ENCODE data around the gene HMGCS2.

The HMGCS2 gene

DNA sequence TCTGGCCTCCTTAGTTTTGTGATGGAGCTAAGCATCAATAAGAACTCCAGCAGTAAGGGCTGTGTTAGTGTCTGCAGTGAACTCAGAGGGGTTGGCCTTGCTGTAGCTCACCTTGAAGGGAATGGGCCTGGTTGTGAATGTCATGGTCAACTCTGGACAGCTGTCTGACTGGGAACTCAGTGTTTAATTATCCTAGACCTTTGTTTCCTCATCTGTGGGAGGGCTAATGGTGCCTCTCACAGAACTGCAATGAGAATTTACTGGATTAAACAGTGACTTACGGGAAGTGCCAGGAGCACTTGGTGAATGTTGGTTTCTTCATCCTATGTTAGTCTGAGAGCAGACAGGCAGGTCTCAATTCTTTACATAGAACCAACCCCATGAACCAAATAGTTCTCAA is 23.7 kb downstream of the HMGCS2 start (continued):
- TF ChIP-seq, protein P1, sequence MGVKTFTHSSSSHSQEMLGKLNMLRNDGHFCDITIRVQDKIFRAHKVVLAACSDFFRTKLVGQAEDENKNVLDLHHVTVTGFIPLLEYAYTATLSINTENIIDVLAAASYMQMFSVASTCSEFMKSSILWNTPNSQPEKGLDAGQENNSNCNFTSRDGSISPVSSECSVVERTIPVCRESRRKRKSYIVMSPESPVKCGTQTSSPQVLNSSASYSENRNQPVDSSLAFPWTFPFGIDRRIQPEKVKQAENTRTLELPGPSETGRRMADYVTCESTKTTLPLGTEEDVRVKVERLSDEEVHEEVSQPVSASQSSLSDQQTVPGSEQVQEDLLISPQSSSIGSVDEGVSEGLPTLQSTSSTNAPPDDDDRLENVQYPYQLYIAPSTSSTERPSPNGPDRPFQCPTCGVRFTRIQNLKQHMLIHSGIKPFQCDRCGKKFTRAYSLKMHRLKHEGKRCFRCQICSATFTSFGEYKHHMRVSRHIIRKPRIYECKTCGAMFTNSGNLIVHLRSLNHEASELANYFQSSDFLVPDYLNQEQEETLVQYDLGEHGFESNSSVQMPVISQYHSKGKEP (tag by site-specific recombination; IDR thresholded peaks at IDR 0.05): no peak
- TF ChIP-seq ZNF16 (tag by site-specific recombination; IDR thresholded peaks at IDR 0.05; ENCODE audit: low read depth) (no peak), ZNF138 (tag by site-specific recombination; IDR thresholded peaks at IDR 0.05; ENCODE audit: borderline replicate concordance) (no peak)

DNA sequence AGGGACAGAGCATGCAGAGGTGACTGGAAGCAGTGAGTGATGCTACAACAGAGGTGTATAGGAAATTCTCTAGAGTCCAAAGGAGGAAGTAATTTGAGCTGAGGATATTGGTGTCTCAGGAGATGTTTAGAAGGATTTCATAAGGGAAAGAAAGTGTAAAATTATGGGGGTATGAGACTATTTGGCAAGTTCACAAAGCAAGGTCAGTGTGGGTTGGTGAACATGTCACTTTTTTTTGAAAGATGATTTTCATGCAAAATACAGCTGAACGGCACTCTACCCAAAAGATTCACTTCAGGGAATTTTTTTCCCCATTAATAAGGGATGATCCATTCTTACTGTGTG is 24.1 kb downstream of the HMGCS2 start:
- POLR2A ChIA-PET: interaction anchor here (1.1 to 2.1 kb wide), 2 partner anchors 33 to 35 kb away, joined by 3 to 6 read pairs; partner anchors contain the start of gene PHGDH
- TF ChIP-seq ZBTB1 (tag by site-specific recombination; IDR thresholded peaks at IDR 0.05): no peak
- TF ChIP-seq OVOL3 (tag by site-specific recombination; IDR thresholded peaks at IDR 0.05): no peak
- TF ChIP-seq ZNF394 (tag by site-specific recombination; IDR thresholded peaks at IDR 0.05; ENCODE audit: borderline replicate concordance): no peak
- TF ChIP-seq HOXA7 (CRISPR knock-in tag; IDR thresholded peaks at IDR 0.05; ENCODE audit: borderline replicate concordance): no peak
- TF ChIP-seq, protein P2, sequence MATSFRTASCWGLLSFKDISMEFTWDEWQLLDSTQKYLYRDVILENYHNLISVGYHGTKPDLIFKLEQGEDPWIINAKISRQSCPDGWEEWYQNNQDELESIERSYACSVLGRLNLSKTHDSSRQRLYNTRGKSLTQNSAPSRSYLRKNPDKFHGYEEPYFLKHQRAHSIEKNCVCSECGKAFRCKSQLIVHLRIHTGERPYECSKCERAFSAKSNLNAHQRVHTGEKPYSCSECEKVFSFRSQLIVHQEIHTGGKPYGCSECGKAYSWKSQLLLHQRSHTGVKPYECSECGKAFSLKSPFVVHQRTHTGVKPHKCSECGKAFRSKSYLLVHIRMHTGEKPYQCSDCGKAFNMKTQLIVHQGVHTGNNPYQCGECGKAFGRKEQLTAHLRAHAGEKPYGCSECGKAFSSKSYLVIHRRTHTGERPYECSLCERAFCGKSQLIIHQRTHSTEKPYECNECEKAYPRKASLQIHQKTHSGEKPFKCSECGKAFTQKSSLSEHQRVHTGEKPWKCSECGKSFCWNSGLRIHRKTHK (tag by site-specific recombination; IDR thresholded peaks at IDR 0.05): no peak
- peaks cover 0 to 44% of the 10 kb centered on the region in 2 experiments; a peak in 2 of 3 replicates for H3K36me3 ChIP-seq (ENCODE audit: control insufficient read depth in 2 of 2, insufficient read depth in 1 of 2, low read length in 2 of 2)

DNA sequence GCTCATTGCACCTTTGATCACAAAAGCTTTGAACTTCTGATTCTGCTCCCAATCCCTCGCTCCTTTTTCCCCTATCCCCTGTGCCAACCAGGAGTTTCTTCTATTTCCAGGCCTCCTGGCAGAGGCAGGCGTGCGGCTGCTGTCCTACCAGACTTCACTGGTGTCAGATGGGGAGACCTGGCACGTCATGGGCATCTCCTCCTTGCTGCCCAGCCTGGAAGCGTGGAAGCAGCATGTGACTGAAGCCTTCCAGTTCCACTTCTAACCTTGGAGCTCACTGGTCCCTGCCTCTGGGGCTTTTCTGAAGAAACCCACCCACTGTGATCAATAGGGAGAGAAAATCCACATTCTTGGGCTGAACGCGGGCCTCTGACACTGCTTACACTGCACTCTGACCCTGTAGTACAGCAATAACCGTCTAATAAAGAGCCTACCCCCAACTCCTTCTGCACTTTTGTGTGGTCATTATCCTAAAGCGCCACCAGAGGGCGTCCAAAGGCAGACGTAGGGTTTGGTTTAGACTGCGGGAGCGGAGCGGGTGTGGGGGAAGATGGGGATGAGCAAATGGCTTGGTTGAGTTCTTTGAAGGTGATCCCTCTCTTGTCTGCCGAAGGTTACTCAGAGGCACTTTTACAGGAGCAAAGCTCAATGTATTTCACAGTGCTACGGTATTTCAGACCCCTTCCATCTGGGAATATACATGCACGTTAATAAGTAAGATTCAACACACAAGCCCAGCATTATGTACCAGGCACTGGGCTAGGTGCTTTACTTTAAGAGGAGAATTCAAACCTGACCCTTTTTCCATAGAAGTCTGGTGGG is 24.7 kb downstream of the HMGCS2 start:
- ChIA-PET POLR2A (interaction anchor here (0.6 to 2.1 kb wide), 4 partner anchors 11 to 36 kb away, joined by 3 to 6 read pairs (median 4); partner anchors contain the start of gene PHGDH), CTCF (interaction anchor here (0.6 to 2.8 kb wide), 36 partner anchors 8 to 371 kb away, joined by 3 to 22 read pairs (median 4); partner anchors contain the start of gene HMGCS2)
- no peak overlapping the region for H3K4me3 ChIP-seq (ENCODE audit: low read depth, low read length)
- H3K9me3 ChIP-seq (ENCODE audit: control insufficient read depth, insufficient read depth, low read depth, low read length): no peaks in the 10 kb centered on the region
- H3K4me1 ChIP-seq (ENCODE audit: control insufficient read depth, insufficient read depth, low read length): no peaks in the 10 kb centered on the region
- peaks cover 0 to 50% of the 10 kb centered on the region in 2 experiments; a peak in 2 of 3 replicates for H3K36me3 ChIP-seq (ENCODE audit: control insufficient read depth in 2 of 2, insufficient read depth in 1 of 2, low read length in 2 of 2)
- no peak overlapping the region for H3K27ac ChIP-seq (ENCODE audit: extremely low read depth, low read depth, low read length)
- TF ChIP-seq, protein P3, sequence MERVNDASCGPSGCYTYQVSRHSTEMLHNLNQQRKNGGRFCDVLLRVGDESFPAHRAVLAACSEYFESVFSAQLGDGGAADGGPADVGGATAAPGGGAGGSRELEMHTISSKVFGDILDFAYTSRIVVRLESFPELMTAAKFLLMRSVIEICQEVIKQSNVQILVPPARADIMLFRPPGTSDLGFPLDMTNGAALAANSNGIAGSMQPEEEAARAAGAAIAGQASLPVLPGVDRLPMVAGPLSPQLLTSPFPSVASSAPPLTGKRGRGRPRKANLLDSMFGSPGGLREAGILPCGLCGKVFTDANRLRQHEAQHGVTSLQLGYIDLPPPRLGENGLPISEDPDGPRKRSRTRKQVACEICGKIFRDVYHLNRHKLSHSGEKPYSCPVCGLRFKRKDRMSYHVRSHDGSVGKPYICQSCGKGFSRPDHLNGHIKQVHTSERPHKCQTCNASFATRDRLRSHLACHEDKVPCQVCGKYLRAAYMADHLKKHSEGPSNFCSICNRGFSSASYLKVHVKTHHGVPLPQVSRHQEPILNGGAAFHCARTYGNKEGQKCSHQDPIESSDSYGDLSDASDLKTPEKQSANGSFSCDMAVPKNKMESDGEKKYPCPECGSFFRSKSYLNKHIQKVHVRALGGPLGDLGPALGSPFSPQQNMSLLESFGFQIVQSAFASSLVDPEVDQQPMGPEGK (tag by site-specific recombination; IDR thresholded peaks at IDR 0.05): 0 out of 2 replicates have a peak, but pooled peaks have one; percentile 39
- peak; percentile 54; the same call in 1 of the 2 replicates for TF ChIP-seq ZNF324 (tag by site-specific recombination; IDR thresholded peaks at IDR 0.05)
- no peak for TF ChIP-seq ZNF560 (tag by site-specific recombination; IDR thresholded peaks at IDR 0.05; ENCODE audit: borderline replicate concordance)
- no peak for TF ChIP-seq ZNF23 (tag by site-specific recombination; IDR thresholded peaks at IDR 0.05; ENCODE audit: borderline replicate concordance)
- TF ChIP-seq ZBTB48 (tag by site-specific recombination; IDR thresholded peaks at IDR 0.05): no peak
- no peak for TF ChIP-seq ZNF707 (tag by site-specific recombination; IDR thresholded peaks at IDR 0.05)
- TF ChIP-seq, protein P4, sequence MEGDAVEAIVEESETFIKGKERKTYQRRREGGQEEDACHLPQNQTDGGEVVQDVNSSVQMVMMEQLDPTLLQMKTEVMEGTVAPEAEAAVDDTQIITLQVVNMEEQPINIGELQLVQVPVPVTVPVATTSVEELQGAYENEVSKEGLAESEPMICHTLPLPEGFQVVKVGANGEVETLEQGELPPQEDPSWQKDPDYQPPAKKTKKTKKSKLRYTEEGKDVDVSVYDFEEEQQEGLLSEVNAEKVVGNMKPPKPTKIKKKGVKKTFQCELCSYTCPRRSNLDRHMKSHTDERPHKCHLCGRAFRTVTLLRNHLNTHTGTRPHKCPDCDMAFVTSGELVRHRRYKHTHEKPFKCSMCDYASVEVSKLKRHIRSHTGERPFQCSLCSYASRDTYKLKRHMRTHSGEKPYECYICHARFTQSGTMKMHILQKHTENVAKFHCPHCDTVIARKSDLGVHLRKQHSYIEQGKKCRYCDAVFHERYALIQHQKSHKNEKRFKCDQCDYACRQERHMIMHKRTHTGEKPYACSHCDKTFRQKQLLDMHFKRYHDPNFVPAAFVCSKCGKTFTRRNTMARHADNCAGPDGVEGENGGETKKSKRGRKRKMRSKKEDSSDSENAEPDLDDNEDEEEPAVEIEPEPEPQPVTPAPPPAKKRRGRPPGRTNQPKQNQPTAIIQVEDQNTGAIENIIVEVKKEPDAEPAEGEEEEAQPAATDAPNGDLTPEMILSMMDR (tag by site-specific recombination; IDR thresholded peaks at IDR 0.05): peak; percentile 81
- TF ChIP-seq YY1 (tag by site-specific recombination; IDR thresholded peaks at IDR 0.05): no peak
- no peak for TF ChIP-seq ZNF664 (tag by site-specific recombination; IDR thresholded peaks at IDR 0.05)
- no peak for TF ChIP-seq ZNF626 (tag by site-specific recombination; IDR thresholded peaks at IDR 0.05)
- no peak for TF ChIP-seq ZNF292 (tag by site-specific recombination; IDR thresholded peaks at IDR 0.05; ENCODE audit: borderline replicate concordance, low read depth)
- TF ChIP-seq ZBTB17 (tag by site-specific recombination; IDR thresholded peaks at IDR 0.05): 0 out of 2 replicates have a peak, but pooled peaks have one; percentile 23
- peak; percentile 92 for TF ChIP-seq ZNF654 (tag by site-specific recombination; IDR thresholded peaks at IDR 0.05; ENCODE audit: low read depth)
- no peak for TF ChIP-seq TRIM28 (IDR thresholded peaks at IDR 0.05; ENCODE audit: borderline replicate concordance, low read length)
- TF ChIP-seq ZNF404 (tag by site-specific recombination; IDR thresholded peaks at IDR 0.05): no peak
- peak; percentile 89 for TF ChIP-seq MZF1 (tag by site-specific recombination; IDR thresholded peaks at IDR 0.05; ENCODE audit: borderline replicate concordance)
- no peak for TF ChIP-seq KLF9 (tag by site-specific recombination; IDR thresholded peaks at IDR 0.05; ENCODE audit: low read depth)
- peak; percentile 72; the same call in 1 of the 2 replicates for TF ChIP-seq ZNF660 (tag by site-specific recombination; IDR thresholded peaks at IDR 0.05)

More for the DNA sequence above, 24.1 kb downstream of the HMGCS2 start:
- Histone ChIP-seq H3K4me3 (ENCODE audit: low read depth, low read length) (no peak overlapping the region), H3K9me3 (ENCODE audit: control insufficient read depth, insufficient read depth, low read depth, low read length) (no peaks in the 10 kb centered on the region), H3K27ac (ENCODE audit: extremely low read depth, low read depth, low read length) (no peak overlapping the region), H3K4me1 (ENCODE audit: control insufficient read depth, insufficient read depth, low read length) (no peaks in the 10 kb centered on the region)
- CTCF ChIA-PET: interaction anchor here (0.6 to 2.8 kb wide), 28 partner anchors 8 to 195 kb away, joined by 3 to 22 read pairs (median 5); partner anchors contain the start of gene HMGCS2
